Natural killer cell (primary cell): Measurements from ENCODE around the gene CTNNA3. TPM values are rescaled to one million over a fixed set of nuclear protein-coding genes. Genes with fewer than 3 reads are reported as not detected.

Experiments used
- ATAC-seq, 3 donors: fragments of 150-1000 bp in 2 of 3; fragments of 200-7000 bp in 1 of 3; cut with Tn5 transposase; 1 replicate in 1 of 3; 2 replicates in 2 of 3; pipeline ENCODE4 v1.10.0; 2021; ENCODE audit warnings: mild to moderate bottlenecking in 2 of 3, moderate library complexity in 2 of 3
- DNase-seq, 2 donors: peaks; one replicate each; pipeline versions ENCODE4 v3.0.0 to v3.0.0-alpha.2; 2013 to 2021; ENCODE audit warnings: mixed read lengths in 1 of 2
- H3K27ac ChIP-seq: one replicate; pipeline ENCODE4 v1.5.1; 2013; ENCODE audit warnings: mild to moderate bottlenecking, low read length
- H3K27me3 ChIP-seq: one replicate; pipeline ENCODE4 v1.6.1; 2013; ENCODE audit warnings: low read length; ENCODE audit not compliant: control insufficient read depth, insufficient read depth
- H3K36me3 ChIP-seq: one replicate; pipeline ENCODE4 v1.6.1; 2013; ENCODE audit warnings: low read length; ENCODE audit not compliant: control insufficient read depth, insufficient read depth
- H3K4me1 ChIP-seq: one replicate; pipeline ENCODE4 v1.6.1; 2013; ENCODE audit warnings: low read length; ENCODE audit not compliant: control insufficient read depth, insufficient read depth
- H3K4me3 ChIP-seq: one replicate; pipeline ENCODE4 v1.5.1; 2013; ENCODE audit warnings: low read length
- H3K9me3 ChIP-seq: one replicate; pipeline ENCODE4 v1.6.1; 2013; ENCODE audit warnings: low read length; ENCODE audit not compliant: control insufficient read depth, insufficient read depth
- H3K27ac Mint-ChIP-seq, 2 donors: one replicate each; pipeline ENCODE4 v1.8.0; 2022; ENCODE audit warnings: mild to moderate bottlenecking in 2 of 2, mixed read lengths in 2 of 2, moderate library complexity in 1 of 2
- H3K27me3 Mint-ChIP-seq, 2 donors: one replicate each; pipeline ENCODE4 v1.8.0; 2022; ENCODE audit warnings: low read depth in 2 of 2, mixed read lengths in 2 of 2
- H3K36me3 Mint-ChIP-seq: one replicate; pipeline ENCODE4 v1.8.0; 2022; ENCODE audit warnings: mixed read lengths
- H3K4me1 Mint-ChIP-seq, 2 donors: one replicate each; pipeline ENCODE4 v1.8.0; 2022; ENCODE audit warnings: mixed read lengths in 2 of 2
- H3K4me3 Mint-ChIP-seq: one replicate; pipeline ENCODE4 v1.8.0; 2022; ENCODE audit warnings: mild to moderate bottlenecking, moderate library complexity, mixed read lengths
- H3K9me3 Mint-ChIP-seq, 2 donors: one replicate each; pipeline ENCODE4 v1.8.0; 2022; ENCODE audit warnings: mixed read lengths in 2 of 2
- CTCF ChIP-seq: fragments of 200-600 bp; IDR thresholded peaks from one replicate; pipeline ENCODE4 v1.8.0; 2022; ENCODE audit warnings: antibody characterized with exemption
- WGBS: methylation state at CpG from one replicate; pipeline ENCODE4 v1.1.7; 2013; ENCODE audit warnings: missing lambda C conversion rate; ENCODE audit not compliant: insufficient coverage; 5-methylcytosine and 5-hydroxymethylcytosine counted together
- intact Hi-C: fragments of 100-400 bp; cut with micrococcal nuclease; formaldehyde crosslinking; loops from one replicate; pipeline ENCODE4 v1.14.2; 2022
- total RNA-seq, 4 donors: library from RNA; stranded (reverse); fragments of 120-200 nt in 1 of 4; gene quantifications; one replicate each; pipeline versions ENCODE4 v1.2.3 to v1.2.4, GENCODE V29; 2013 to 2022

CTNNA3 gene
- total RNA-seq, 3 donors from 2014 or later (not counting 1 experiment from before 2014, with no cell fraction given), result not detected

GRCh38 chr10:67670401-67670800 is 25.6 kb downstream of the CTNNA3 start:
- intact Hi-C loops, result no loop called here
- H3K27ac Mint-ChIP-seq, result no peak overlapping the region
- H3K9me3 ChIP-seq, result no peaks in the 10 kb centered on the region
- no peaks in the 10 kb centered on the region for H3K4me1 ChIP-seq
- no peak overlapping the region for H3K4me3 Mint-ChIP-seq
- no peaks in the 10 kb centered on the region for H3K9me3 Mint-ChIP-seq
- H3K36me3 ChIP-seq, result no peaks in the 10 kb centered on the region
- no peaks in the 10 kb centered on the region for H3K36me3 Mint-ChIP-seq
- no peaks in the 10 kb centered on the region for H3K27me3 ChIP-seq
- DNase-seq (no peak), ATAC-seq (no peak)
- TF ChIP-seq CTCF, result no peak
- H3K27ac ChIP-seq, result no peak overlapping the region
- H3K4me3 ChIP-seq, result no peak overlapping the region
- peaks cover 3 to 19% of the 10 kb centered on the region in 2 donors for H3K27me3 Mint-ChIP-seq
- no peaks in the 10 kb centered on the region for H3K4me1 Mint-ChIP-seq

- H3K36me3 ChIP-seq, result no peaks in the 10 kb centered on the region
- Mint-ChIP-seq H3K4me3 (no peak overlapping the region), H3K36me3 (no peaks in the 10 kb centered on the region), H3K27me3 (peaks cover 5 to 15% of the 10 kb centered on the region in 2 donors), H3K9me3 (no peaks in the 10 kb centered on the region), H3K27ac (no peak overlapping the region), H3K4me1 (no peaks in the 10 kb centered on the region)
- H3K9me3 ChIP-seq, result no peaks in the 10 kb centered on the region
- intact Hi-C loops, result no loop called here
- DNase-seq, result no peak
- H3K27ac ChIP-seq, result no peak overlapping the region
- no peak overlapping the region for H3K4me3 ChIP-seq
- WGBS, result no CpG with 5 or more reads among the region's 1 CpG
- TF ChIP-seq CTCF, result no peak
- no peak for ATAC-seq
- H3K4me1 ChIP-seq, result no peaks in the 10 kb centered on the region
- H3K27me3 ChIP-seq, result no peaks in the 10 kb centered on the region
Measured at GRCh38 chr10:67669978-67670377, 26.0 kb downstream of the CTNNA3 start.

GRCh38 chr10:67668448-67668847 is 27.5 kb downstream of the CTNNA3 start:
- Mint-ChIP-seq H3K27ac (no peak overlapping the region), H3K36me3 (no peaks in the 10 kb centered on the region), H3K27me3 (peaks cover 7 to 8% of the 10 kb centered on the region in 2 donors), H3K4me1 (no peaks in the 10 kb centered on the region), H3K4me3 (no peak overlapping the region), H3K9me3 (no peaks in the 10 kb centered on the region)
- WGBS, result 90% methylated on average over 3 of the region's 3 CpGs
- H3K4me3 ChIP-seq, result no peak overlapping the region
- intact Hi-C loops, result no loop called here
- TF ChIP-seq CTCF, result no peak
- no peak for DNase-seq
- no peaks in the 10 kb centered on the region for H3K9me3 ChIP-seq
- H3K4me1 ChIP-seq, result no peaks in the 10 kb centered on the region
- no peaks in the 10 kb centered on the region for H3K27me3 ChIP-seq
- no peak overlapping the region for H3K27ac ChIP-seq
- no peaks in the 10 kb centered on the region for H3K36me3 ChIP-seq
- ATAC-seq, result no peak

GRCh38 chr10:67667035-67667425 is 29.0 kb downstream of the CTNNA3 start:
- intact Hi-C loops, result no loop called here
- Histone ChIP-seq H3K27me3 (peaks cover 2% of the 10 kb centered on the region), H3K4me3 (no peak overlapping the region), H3K4me1 (no peaks in the 10 kb centered on the region), H3K36me3 (no peaks in the 10 kb centered on the region), H3K27ac (no peak overlapping the region), H3K9me3 (no peaks in the 10 kb centered on the region)
- H3K27ac Mint-ChIP-seq, result no peak overlapping the region
- no peak for TF ChIP-seq CTCF
- no peak for ATAC-seq
- H3K9me3 Mint-ChIP-seq, result no peaks in the 10 kb centered on the region
- no peak overlapping the region for H3K4me3 Mint-ChIP-seq
- DNase-seq, result no peak
- H3K4me1 Mint-ChIP-seq, result no peaks in the 10 kb centered on the region
- 100% methylated on average over 1 of the region's 1 CpG for WGBS
- peaks cover 7 to 8% of the 10 kb centered on the region in 2 donors for H3K27me3 Mint-ChIP-seq
- H3K36me3 Mint-ChIP-seq, result no peaks in the 10 kb centered on the region
